SK-N-SH (cell line): ENCODE results near the gene ADPRS. TPM values are rescaled to one million over a fixed set of nuclear protein-coding genes. Genes with fewer than 3 reads are reported as not detected.

ENCODE experiments used
- CTCF ChIA-PET: fragments of 300-600, 350-600 bp; formaldehyde crosslinking; extraction: SDS; loops from one replicate; lab custom pipeline; 2021; lab: Yijun Ruan, JAX
- POLR2A ChIA-PET: fragments of 350-600 bp; sonication (Branson Sonifier 250); formaldehyde crosslinking; extraction: SDS; loops from one replicate; lab custom pipeline; 2020; ENCODE audit warnings: antibody characterized with exemption, inconsistent platforms; lab: Yijun Ruan, JAX
- DNase-seq: peaks from one replicate; pipeline ENCODE4 v3.0.0; 2012
- H2AFZ ChIP-seq: fragments of 200-600 bp; sonication (generic); 2 replicates; pipeline ENCODE4 v1.8.1; 2016; ENCODE audit warnings: antibody characterized with exemption, mild to moderate bottlenecking, low read depth
- H3F3A ChIP-seq: fragments of 200-600 bp; sonication (generic); replicated peaks from 2 replicates; pipeline ENCODE3; 2016; ENCODE audit warnings: antibody characterized with exemption, mild to moderate bottlenecking; ENCODE audit not compliant: insufficient read depth
- H3K27ac ChIP-seq, 2 experiments: fragments of 200-500 bp in 1 of 2; fragments of 200-600 bp in 1 of 2; sonication (Bioruptor generic) in 1 of 2; sonication (generic), shearing (Covaris generic) in 1 of 2; 2 replicates each; pipeline versions ENCODE4 v1.5.1 to v1.6.1; 2014 to 2016; ENCODE audit warnings: low read depth in 2 of 2, inconsistent platforms in 1 of 2, low read length in 1 of 2, mild to moderate bottlenecking in 1 of 2, mixed read lengths in 1 of 2
- H3K27me3 ChIP-seq: fragments of 200-600 bp; sonication (generic), shearing (Covaris generic); 2 replicates; pipeline ENCODE4 v1.6.1; 2016; ENCODE audit warnings: mixed run types; ENCODE audit not compliant: insufficient read depth
- H3K36me3 ChIP-seq, 2 experiments: fragments of 200-500 bp in 1 of 2; fragments of 200-600 bp in 1 of 2; sonication (Bioruptor generic) in 1 of 2; sonication (generic) in 1 of 2; replicated peaks in 1 of 2; 2 replicates each; pipeline versions ENCODE3 to v1.5.1; 2014 to 2016; ENCODE audit warnings: low read length in 1 of 2, mild to moderate bottlenecking in 1 of 2; ENCODE audit not compliant: insufficient read depth in 2 of 2, control insufficient read depth in 1 of 2
- H3K4me1 ChIP-seq, 2 experiments: fragments of 200-500 bp in 1 of 2; fragments of 200-600 bp in 1 of 2; sonication (Bioruptor generic) in 1 of 2; sonication (generic), shearing (Covaris generic) in 1 of 2; 2 replicates each; pipeline versions ENCODE4 v1.5.1 to v1.6.1; 2014 to 2016; ENCODE audit warnings: low read depth in 1 of 2, low read length in 1 of 2, mixed run types in 1 of 2; ENCODE audit not compliant: insufficient read depth in 2 of 2, control insufficient read depth in 1 of 2
- H3K4me2 ChIP-seq: fragments of 200-600 bp; sonication (generic), shearing (Covaris generic); 2 replicates; pipeline ENCODE4 v1.6.1; 2017; ENCODE audit warnings: mixed run types
- H3K4me3 ChIP-seq, 2 experiments: fragments of 200-500 bp in 1 of 2; fragments of 200-600 bp in 1 of 2; sonication (Bioruptor generic) in 1 of 2; sonication (generic), shearing (Covaris generic) in 1 of 2; 2 replicates each; pipeline versions ENCODE4 v1.5.1 to v1.8.1; 2014 to 2016; ENCODE audit warnings: low read depth in 2 of 2, inconsistent platforms in 1 of 2, low read length in 1 of 2, mild to moderate bottlenecking in 1 of 2, mixed read lengths in 1 of 2, moderate library complexity in 1 of 2
- H3K79me2 ChIP-seq: fragments of 200-600 bp; sonication (generic); 2 replicates; pipeline ENCODE4 v1.8.1; 2017; ENCODE audit warnings: mild to moderate bottlenecking; ENCODE audit not compliant: insufficient read depth
- H3K9ac ChIP-seq: fragments of 200-600 bp; sonication (generic); 2 replicates; pipeline ENCODE4 v1.6.1; 2017; ENCODE audit warnings: mixed run types
- H3K9me2 ChIP-seq: fragments of 200-600 bp; sonication (generic); 2 replicates; pipeline ENCODE4 v1.6.1; 2017; ENCODE audit warnings: mixed run types
- H3K9me3 ChIP-seq: fragments of 200-600 bp; sonication (generic); 2 replicates; pipeline ENCODE4 v1.6.1; 2017; ENCODE audit warnings: mixed run types, mild to moderate bottlenecking, moderate library complexity
- H4K20me1 ChIP-seq: fragments of 200-600 bp; sonication (generic); 2 replicates; pipeline ENCODE4 v1.6.1; 2017; ENCODE audit warnings: mild to moderate bottlenecking, mixed run types; ENCODE audit not compliant: insufficient read depth
- FOXJ3 ChIP-seq: sonication (generic); formaldehyde crosslinking; IDR thresholded peaks from 2 replicates; pipeline ENCODE4 v1.5.1; 2020; ENCODE audit warnings: mild to moderate bottlenecking, missing genetic modification reagents
- FOXM1 ChIP-seq: IDR thresholded peaks from 2 replicates; pipeline ENCODE4 v1.4.0; 2012; ENCODE audit warnings: low read depth, mild to moderate bottlenecking
- GATA2 ChIP-seq: sonication (generic); formaldehyde crosslinking; IDR thresholded peaks from 2 replicates; pipeline ENCODE4 v1.5.0; 2020; ENCODE audit warnings: mild to moderate bottlenecking, missing genetic modification reagents
- IRF3 ChIP-seq: fragments of 150-350 bp; IDR thresholded peaks from 2 replicates; pipeline ENCODE4 v1.6.1; 2016; ENCODE audit warnings: mild to moderate bottlenecking, low read depth, low read length
- JUND ChIP-seq: IDR thresholded peaks from 2 replicates; pipeline ENCODE4 v1.4.0; 2012
- MEF2A ChIP-seq: IDR thresholded peaks from 2 replicates; pipeline ENCODE4 v1.4.0; 2012; ENCODE audit warnings: low read depth, borderline replicate concordance
- MXI1 ChIP-seq: IDR thresholded peaks from 2 replicates; pipeline ENCODE4 v1.6.1; 2012; ENCODE audit warnings: mild to moderate bottlenecking, low read depth, low read length, improper control_type of control experiment
- NFIC ChIP-seq: IDR thresholded peaks from 2 replicates; pipeline ENCODE4 v1.4.0; 2012; ENCODE audit warnings: borderline replicate concordance
- TAF1 ChIP-seq: IDR thresholded peaks from 2 replicates; pipeline ENCODE4 v1.6.1; 2012; ENCODE audit warnings: low read depth, mild to moderate bottlenecking, low read length, moderate library complexity, borderline replicate concordance
- USF2 ChIP-seq: fragments of 150-350 bp; IDR thresholded peaks from 2 replicates; pipeline ENCODE4 v1.6.1; 2017; ENCODE audit warnings: antibody characterized with exemption, low read length, low read depth, borderline replicate concordance
- YY1 ChIP-seq: IDR thresholded peaks from 2 replicates; pipeline ENCODE4 v1.4.0; 2012; ENCODE audit warnings: low read depth, mild to moderate bottlenecking
- WGBS: methylation state at CpG from one replicate; pipeline ENCODE4 v1.1.6; 2017; ENCODE audit warnings: low lambda C conversion rate; 5-methylcytosine and 5-hydroxymethylcytosine counted together
- polyA plus RNA-seq, 3 experiments: library from polyadenylated mRNA; depleted of rRNA; stranded (reverse); fragments of >200 nt; gene quantifications; 2 replicates each; pipeline ENCODE4 v1.2.3, GENCODE V29; 2012
- TF ChIP-seq, protein P1 (sequence below): IDR thresholded peaks from 2 replicates; pipeline ENCODE4 v1.6.1; 2012; ENCODE audit warnings: mild to moderate bottlenecking, low read depth, low read length, moderate library complexity

ADPRS gene
- polyA plus RNA-seq, 1 of the 3 experiments (the other 2 are of a cell fraction), result 54.2 TPM

GRCh38 chr1:36088265-36088576 lies 471 bp upstream of the ADPRS start:
- no peak for TF ChIP-seq FOXM1
- TF ChIP-seq IRF3, result no peak
- TF ChIP-seq YY1, result no peak
- TF ChIP-seq, protein P1, sequence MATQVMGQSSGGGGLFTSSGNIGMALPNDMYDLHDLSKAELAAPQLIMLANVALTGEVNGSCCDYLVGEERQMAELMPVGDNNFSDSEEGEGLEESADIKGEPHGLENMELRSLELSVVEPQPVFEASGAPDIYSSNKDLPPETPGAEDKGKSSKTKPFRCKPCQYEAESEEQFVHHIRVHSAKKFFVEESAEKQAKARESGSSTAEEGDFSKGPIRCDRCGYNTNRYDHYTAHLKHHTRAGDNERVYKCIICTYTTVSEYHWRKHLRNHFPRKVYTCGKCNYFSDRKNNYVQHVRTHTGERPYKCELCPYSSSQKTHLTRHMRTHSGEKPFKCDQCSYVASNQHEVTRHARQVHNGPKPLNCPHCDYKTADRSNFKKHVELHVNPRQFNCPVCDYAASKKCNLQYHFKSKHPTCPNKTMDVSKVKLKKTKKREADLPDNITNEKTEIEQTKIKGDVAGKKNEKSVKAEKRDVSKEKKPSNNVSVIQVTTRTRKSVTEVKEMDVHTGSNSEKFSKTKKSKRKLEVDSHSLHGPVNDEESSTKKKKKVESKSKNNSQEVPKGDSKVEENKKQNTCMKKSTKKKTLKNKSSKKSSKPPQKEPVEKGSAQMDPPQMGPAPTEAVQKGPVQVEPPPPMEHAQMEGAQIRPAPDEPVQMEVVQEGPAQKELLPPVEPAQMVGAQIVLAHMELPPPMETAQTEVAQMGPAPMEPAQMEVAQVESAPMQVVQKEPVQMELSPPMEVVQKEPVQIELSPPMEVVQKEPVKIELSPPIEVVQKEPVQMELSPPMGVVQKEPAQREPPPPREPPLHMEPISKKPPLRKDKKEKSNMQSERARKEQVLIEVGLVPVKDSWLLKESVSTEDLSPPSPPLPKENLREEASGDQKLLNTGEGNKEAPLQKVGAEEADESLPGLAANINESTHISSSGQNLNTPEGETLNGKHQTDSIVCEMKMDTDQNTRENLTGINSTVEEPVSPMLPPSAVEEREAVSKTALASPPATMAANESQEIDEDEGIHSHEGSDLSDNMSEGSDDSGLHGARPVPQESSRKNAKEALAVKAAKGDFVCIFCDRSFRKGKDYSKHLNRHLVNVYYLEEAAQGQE, result no peak
- TF ChIP-seq, all 33 proteins: peak for 0
- Histone ChIP-seq H3K9me3 (no peaks in the 10 kb centered on the region), H3K9me2 (no peaks in the 10 kb centered on the region), H3K27ac (peak overlapping the region in 1 of 2 experiments; percentile 91; a peak in 1 of 4 replicates), H3K9ac (peak overlapping the region; percentile 84; the same call in 1 of the 2 replicates), H3K4me1 (peaks cover 3 to 41% of the 10 kb centered on the region in 2 experiments; a peak in 3 of 4 replicates), H3K4me2 (peak overlapping the region; percentile 99), H3K79me2 (peaks cover 40% of the 10 kb centered on the region), H3K36me3 (peaks cover 9 to 23% of the 10 kb centered on the region in 2 experiments), H3F3A (peaks cover 3% of the 10 kb centered on the region), H3K4me3 (peak overlapping the region; percentile 95 to 97), H3K27me3 (no peaks in the 10 kb centered on the region), H2AFZ (peak overlapping the region; percentile 100), H4K20me1 (no peaks in the 10 kb centered on the region)
- WGBS, result 47% methylated on average over 5 of the region's 8 CpGs
- CTCF ChIA-PET, result no interaction called here
- DNase-seq, result no peak
- POLR2A ChIA-PET, result no interaction called here

GRCh38 chr1:36089393-36090121 lies 865 bp downstream of the ADPRS start:
- peaks cover 17 to 34% of the 10 kb centered on the region in 2 experiments for H3K36me3 ChIP-seq
- peaks cover 40% of the 10 kb centered on the region for H3K79me2 ChIP-seq
- WGBS, result 9% methylated on average over 32 of the region's 32 CpGs
- H2AFZ ChIP-seq, result peak overlapping the region; percentile 89; the same call in 1 of the 2 replicates
- peak overlapping the region; percentile 84 for H3K9ac ChIP-seq
- peak overlapping the region; percentile 99 for H3K4me2 ChIP-seq
- ChIA-PET CTCF (interaction anchor here (0.7 to 32.6 kb wide), 3 partner anchors 10 to 46 kb away, joined by 3 to 700 read pairs (median 4); no protein-coding TSS in a partner anchor), POLR2A (no interaction called here)
- H3K9me2 ChIP-seq, result no peaks in the 10 kb centered on the region
- peaks cover 3 to 52% of the 10 kb centered on the region in 2 experiments; a peak in 3 of 4 replicates for H3K4me1 ChIP-seq
- TF ChIP-seq GATA2 (no peak), NFIC (no peak), JUND (no peak), USF2 (no peak), MXI1 (no peak), MEF2A (no peak), FOXJ3 (CRISPR knock-in tag) (no peak), TAF1 (no peak)
- no peaks in the 10 kb centered on the region for H3K9me3 ChIP-seq
- peak overlapping the region; percentile 95 to 97 for H3K4me3 ChIP-seq
- H4K20me1 ChIP-seq, result no peaks in the 10 kb centered on the region
- H3K27me3 ChIP-seq, result no peaks in the 10 kb centered on the region
- peak overlapping the region; percentile 45 to 91; a peak in 3 of 4 replicates for H3K27ac ChIP-seq
- peak; percentile 55 for DNase-seq
- peaks cover 12% of the 10 kb centered on the region for H3F3A ChIP-seq
